ENCODE results near the gene ZNF672. TPM values are rescaled to one million over a fixed set of nuclear protein-coding genes. Genes with fewer than 3 reads are reported as not detected.

ZNF672 gene
- total RNA-seq, 1 experiment from 2014 or later = 27.6 TPM

DNA sequence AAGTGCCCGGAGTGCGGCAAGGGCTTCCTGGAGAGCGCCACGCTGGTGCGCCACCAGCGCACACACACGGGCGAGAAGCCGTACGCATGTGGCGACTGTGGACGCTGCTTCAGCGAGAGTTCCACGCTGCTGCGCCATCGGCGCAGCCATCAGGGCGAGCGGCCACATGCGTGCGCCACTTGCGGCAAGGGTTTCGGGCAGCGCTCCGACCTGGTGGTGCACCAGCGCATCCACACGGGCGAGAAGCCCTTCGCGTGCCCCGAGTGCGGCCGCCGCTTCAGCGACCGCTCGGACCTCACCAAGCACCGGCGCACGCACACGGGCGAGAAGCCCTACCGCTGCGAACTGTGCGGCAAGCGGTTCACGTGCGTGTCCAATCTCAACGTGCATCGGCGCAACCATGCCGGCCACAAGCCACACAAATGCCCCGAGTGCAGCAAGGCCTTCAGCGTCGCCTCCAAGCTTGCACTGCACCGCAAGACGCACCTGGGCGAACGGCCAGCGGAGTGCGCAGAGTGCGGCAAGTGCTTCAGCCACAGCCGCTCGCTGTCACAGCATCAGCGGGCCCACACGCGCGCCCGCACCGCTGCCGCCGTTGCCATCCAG is 10.0 kb downstream of the ZNF672 start:
- H3K9me3 ChIP-seq (ENCODE audit: control insufficient read depth in 1 of 2, insufficient read depth in 1 of 2, low read depth in 1 of 2, low read length in 2 of 2) = no peaks in the 10 kb centered on the region
- H3K9ac ChIP-seq (ENCODE audit: low read length) = no peak overlapping the region
- H3K9me2 ChIP-seq (ENCODE audit: insufficient read depth) = no peaks in the 10 kb centered on the region
- no peak overlapping the region for H3K4me2 ChIP-seq (ENCODE audit: low read length)
- H3K27me3 ChIP-seq (ENCODE audit: insufficient read depth, low read length) = no peaks in the 10 kb centered on the region
- DNase-seq (ENCODE audit: low read depth, low spot score) (no peak), ATAC-seq (no peak)
- no peak for TF ChIP-seq CEBPB (IDR thresholded peaks at IDR 0.05; ENCODE audit: low read depth)
- TF ChIP-seq TCF7L2 (IDR thresholded peaks at IDR 0.05; ENCODE audit: borderline replicate concordance, extremely low read depth, insufficient read depth, insufficient read length) = no peak
- TF ChIP-seq, protein P1, sequence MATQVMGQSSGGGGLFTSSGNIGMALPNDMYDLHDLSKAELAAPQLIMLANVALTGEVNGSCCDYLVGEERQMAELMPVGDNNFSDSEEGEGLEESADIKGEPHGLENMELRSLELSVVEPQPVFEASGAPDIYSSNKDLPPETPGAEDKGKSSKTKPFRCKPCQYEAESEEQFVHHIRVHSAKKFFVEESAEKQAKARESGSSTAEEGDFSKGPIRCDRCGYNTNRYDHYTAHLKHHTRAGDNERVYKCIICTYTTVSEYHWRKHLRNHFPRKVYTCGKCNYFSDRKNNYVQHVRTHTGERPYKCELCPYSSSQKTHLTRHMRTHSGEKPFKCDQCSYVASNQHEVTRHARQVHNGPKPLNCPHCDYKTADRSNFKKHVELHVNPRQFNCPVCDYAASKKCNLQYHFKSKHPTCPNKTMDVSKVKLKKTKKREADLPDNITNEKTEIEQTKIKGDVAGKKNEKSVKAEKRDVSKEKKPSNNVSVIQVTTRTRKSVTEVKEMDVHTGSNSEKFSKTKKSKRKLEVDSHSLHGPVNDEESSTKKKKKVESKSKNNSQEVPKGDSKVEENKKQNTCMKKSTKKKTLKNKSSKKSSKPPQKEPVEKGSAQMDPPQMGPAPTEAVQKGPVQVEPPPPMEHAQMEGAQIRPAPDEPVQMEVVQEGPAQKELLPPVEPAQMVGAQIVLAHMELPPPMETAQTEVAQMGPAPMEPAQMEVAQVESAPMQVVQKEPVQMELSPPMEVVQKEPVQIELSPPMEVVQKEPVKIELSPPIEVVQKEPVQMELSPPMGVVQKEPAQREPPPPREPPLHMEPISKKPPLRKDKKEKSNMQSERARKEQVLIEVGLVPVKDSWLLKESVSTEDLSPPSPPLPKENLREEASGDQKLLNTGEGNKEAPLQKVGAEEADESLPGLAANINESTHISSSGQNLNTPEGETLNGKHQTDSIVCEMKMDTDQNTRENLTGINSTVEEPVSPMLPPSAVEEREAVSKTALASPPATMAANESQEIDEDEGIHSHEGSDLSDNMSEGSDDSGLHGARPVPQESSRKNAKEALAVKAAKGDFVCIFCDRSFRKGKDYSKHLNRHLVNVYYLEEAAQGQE (IDR thresholded peaks at IDR 0.05; ENCODE audit: low read depth) = no peak
- H3K27ac ChIP-seq (ENCODE audit: low read depth, low read length) = no peak overlapping the region
- no peaks in the 10 kb centered on the region for H3K4me1 ChIP-seq (ENCODE audit: control insufficient read depth in 1 of 2, insufficient read depth in 2 of 2, low read length in 2 of 2)
- no TSS peak for BruUV-seq (replicated peaks)
- intact Hi-C loops (cut with micrococcal nuclease) = no loop called here
- H2AFZ ChIP-seq (ENCODE audit: low read depth, low read length, poor library complexity, severe bottlenecking) = no peak overlapping the region
- peaks cover 8 to 27% of the 10 kb centered on the region in 2 experiments; a peak in 3 of 4 replicates for H3K36me3 ChIP-seq (ENCODE audit: control insufficient read depth in 1 of 2, insufficient read depth in 2 of 2, low read length in 2 of 2)
- RAD21 ChIA-PET (ENCODE audit: low non-redundant PET in 1 of 2, low total read pairs in 2 of 2, uncharacterized antibody in 2 of 2, unreplicated experiment in 2 of 2) = no interaction called here
- H3K4me3 ChIP-seq (replicated peaks in 1 of 2; ENCODE audit: low read depth in 1 of 2, low read length in 2 of 2) = no peak overlapping the region
- peaks cover 3% of the 10 kb centered on the region; the same call in 1 of the 2 replicates for H3K79me2 ChIP-seq (ENCODE audit: insufficient read depth, low read length)
- CTCF ChIA-PET = no interaction called here
- POLR2A ChIA-PET = no interaction called here
- no peaks in the 10 kb centered on the region for H4K20me1 ChIP-seq (ENCODE audit: insufficient read depth)

DNA sequence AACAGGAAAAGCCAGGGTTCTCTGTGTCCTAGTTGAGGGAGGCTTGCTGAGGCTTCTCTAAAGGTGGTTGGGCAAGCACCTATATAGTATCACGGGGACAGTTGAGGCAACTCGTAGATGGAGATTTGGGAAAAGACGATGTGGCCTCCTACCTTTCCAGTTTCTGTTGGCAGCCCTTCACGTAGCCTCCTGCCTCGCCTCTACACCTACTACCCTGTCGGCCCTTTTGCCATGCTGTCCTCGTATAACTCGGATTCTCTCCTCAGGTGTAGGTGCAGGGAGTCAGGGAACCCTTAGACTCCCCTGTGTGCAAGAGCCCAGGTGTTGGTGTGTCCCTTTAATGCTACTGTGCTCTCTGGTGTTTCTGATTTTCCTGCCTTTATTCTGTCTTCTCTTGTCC is 10.6 kb downstream of the ZNF672 start:
- H2AFZ ChIP-seq (ENCODE audit: low read depth, low read length, poor library complexity, severe bottlenecking) = no peak overlapping the region
- no peak overlapping the region for H3K27ac ChIP-seq (ENCODE audit: low read depth, low read length)
- no peaks in the 10 kb centered on the region for H3K4me1 ChIP-seq (ENCODE audit: control insufficient read depth in 1 of 2, insufficient read depth in 2 of 2, low read length in 2 of 2)
- no peak overlapping the region for H3K4me3 ChIP-seq (replicated peaks in 1 of 2; ENCODE audit: low read depth in 1 of 2, low read length in 2 of 2)
- POLR2A ChIA-PET = no interaction called here
- no peak overlapping the region for H3K4me2 ChIP-seq (ENCODE audit: low read length)
- no peaks in the 10 kb centered on the region for H3K9me3 ChIP-seq (ENCODE audit: control insufficient read depth in 1 of 2, insufficient read depth in 1 of 2, low read depth in 1 of 2, low read length in 2 of 2)
- H3K36me3 ChIP-seq (ENCODE audit: control insufficient read depth in 1 of 2, insufficient read depth in 2 of 2, low read length in 2 of 2) = peaks cover 11 to 32% of the 10 kb centered on the region in 2 experiments; a peak in 3 of 4 replicates
- H3K9ac ChIP-seq (ENCODE audit: low read length) = no peak overlapping the region
- no peaks in the 10 kb centered on the region for H4K20me1 ChIP-seq (ENCODE audit: insufficient read depth)
- no peaks in the 10 kb centered on the region for H3K9me2 ChIP-seq (ENCODE audit: insufficient read depth)
- RAD21 ChIA-PET (ENCODE audit: low non-redundant PET in 1 of 2, low total read pairs in 2 of 2, uncharacterized antibody in 2 of 2, unreplicated experiment in 2 of 2) = no interaction called here
- peaks cover 4% of the 10 kb centered on the region; the same call in 1 of the 2 replicates for H3K79me2 ChIP-seq (ENCODE audit: insufficient read depth, low read length)
- H3K27me3 ChIP-seq (ENCODE audit: insufficient read depth, low read length) = no peaks in the 10 kb centered on the region
- no peak for ATAC-seq
- CTCF ChIA-PET = no interaction called here
- DNase-seq (ENCODE audit: low read depth, low spot score) = no peak
- intact Hi-C loops (cut with micrococcal nuclease) = no loop called here
- BruUV-seq (replicated peaks) = no TSS peak
- TF ChIP-seq, protein P2, sequence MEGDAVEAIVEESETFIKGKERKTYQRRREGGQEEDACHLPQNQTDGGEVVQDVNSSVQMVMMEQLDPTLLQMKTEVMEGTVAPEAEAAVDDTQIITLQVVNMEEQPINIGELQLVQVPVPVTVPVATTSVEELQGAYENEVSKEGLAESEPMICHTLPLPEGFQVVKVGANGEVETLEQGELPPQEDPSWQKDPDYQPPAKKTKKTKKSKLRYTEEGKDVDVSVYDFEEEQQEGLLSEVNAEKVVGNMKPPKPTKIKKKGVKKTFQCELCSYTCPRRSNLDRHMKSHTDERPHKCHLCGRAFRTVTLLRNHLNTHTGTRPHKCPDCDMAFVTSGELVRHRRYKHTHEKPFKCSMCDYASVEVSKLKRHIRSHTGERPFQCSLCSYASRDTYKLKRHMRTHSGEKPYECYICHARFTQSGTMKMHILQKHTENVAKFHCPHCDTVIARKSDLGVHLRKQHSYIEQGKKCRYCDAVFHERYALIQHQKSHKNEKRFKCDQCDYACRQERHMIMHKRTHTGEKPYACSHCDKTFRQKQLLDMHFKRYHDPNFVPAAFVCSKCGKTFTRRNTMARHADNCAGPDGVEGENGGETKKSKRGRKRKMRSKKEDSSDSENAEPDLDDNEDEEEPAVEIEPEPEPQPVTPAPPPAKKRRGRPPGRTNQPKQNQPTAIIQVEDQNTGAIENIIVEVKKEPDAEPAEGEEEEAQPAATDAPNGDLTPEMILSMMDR (IDR thresholded peaks at IDR 0.05 in 2 of 3, conservative IDR thresholded peaks at IDR 0.05 in 1 of 3; ENCODE audit: borderline replicate concordance in 1 of 3, insufficient read depth in 1 of 3, low read depth in 2 of 3, low read length in 2 of 3) = no peak
- TF ChIP-seq RAD21 (IDR thresholded peaks at IDR 0.05; ENCODE audit: low read depth) = no peak
- no peak for TF ChIP-seq MAX (IDR thresholded peaks at IDR 0.05)
- TF ChIP-seq ZFX (IDR thresholded peaks at IDR 0.05) = no peak
- TF ChIP-seq POLR2A (IDR thresholded peaks at IDR 0.05; ENCODE audit: borderline replicate concordance, extremely low read depth, insufficient read depth, insufficient read length) = no peak
- TF ChIP-seq, protein P1 (IDR thresholded peaks at IDR 0.05; ENCODE audit: low read depth) = no peak
- TF ChIP-seq ATF3 (IDR thresholded peaks at IDR 0.05) = no peak
